ENCODE data around the gene CAMKMT.

DNA sequence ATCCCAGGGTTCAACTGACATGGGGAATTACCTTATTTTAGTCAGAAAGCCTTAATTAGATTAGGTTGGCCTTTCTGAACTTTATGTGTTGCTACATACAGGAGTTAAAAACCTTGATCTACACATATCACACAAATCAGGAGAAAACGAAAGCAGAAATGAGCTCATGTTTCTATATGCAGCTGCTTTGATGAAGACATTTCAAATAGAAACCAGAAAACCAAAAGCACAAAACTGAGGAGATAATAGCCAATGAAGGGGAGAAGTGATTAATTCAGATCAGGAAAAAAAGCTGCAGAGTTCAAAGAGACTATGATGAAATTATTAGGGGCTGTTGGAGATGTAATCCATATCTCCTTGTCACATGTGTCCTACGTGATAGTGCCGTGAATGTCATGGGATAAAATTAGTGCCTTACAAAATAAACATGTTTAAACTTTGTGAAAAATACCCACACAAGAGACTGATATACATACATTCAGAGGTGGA lies 255.0 kb downstream of the CAMKMT start:
- TF ChIP-seq SUZ12 (IDR thresholded peaks at IDR 0.05; ENCODE audit: extremely low read depth, insufficient read depth, insufficient read length) (no peak), ZNF274 (IDR thresholded peaks at IDR 0.05; ENCODE audit: low read depth, low read length) (no peak), YY1 (IDR thresholded peaks at IDR 0.05; ENCODE audit: insufficient read depth, insufficient read length) (no peak)

All from NT2/D1 (cell line).